Activated gamma-delta T cell treated with Interleukin-2 at 50 U/mL for 16 hours (primary cell): ENCODE measurements around the gene RSRC1.
"Not testable (repeated sequence)": the region's sequence is repeated elsewhere in the genome, so short reads cannot be mapped to it uniquely, and the experiment has no call there.

ENCODE experiments used
- DNase-seq: peaks from one replicate; pipeline ENCODE4 v3.0.0-alpha.2; 2020

Gene RSRC1

DNA sequence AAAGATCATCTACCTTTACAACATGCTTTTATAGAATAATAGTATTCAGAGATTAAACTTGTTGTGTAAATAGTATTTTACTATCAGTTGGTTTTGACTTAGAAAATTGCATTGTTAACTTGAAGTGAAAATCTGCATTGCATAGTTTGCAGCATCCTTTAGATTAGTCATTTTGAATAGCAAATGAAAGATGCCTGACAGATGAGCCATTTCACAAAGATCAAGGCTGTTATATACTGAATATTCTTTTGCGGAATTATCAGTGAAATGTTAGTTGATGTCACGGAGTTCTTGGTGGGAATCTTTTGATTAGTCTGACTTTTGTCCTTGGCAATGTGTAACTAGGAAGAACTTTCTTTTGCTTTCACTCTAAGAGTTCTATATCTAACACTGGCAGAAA is 24.5 kb downstream of the RSRC1 start:
- no peak for DNase-seq

DNA sequence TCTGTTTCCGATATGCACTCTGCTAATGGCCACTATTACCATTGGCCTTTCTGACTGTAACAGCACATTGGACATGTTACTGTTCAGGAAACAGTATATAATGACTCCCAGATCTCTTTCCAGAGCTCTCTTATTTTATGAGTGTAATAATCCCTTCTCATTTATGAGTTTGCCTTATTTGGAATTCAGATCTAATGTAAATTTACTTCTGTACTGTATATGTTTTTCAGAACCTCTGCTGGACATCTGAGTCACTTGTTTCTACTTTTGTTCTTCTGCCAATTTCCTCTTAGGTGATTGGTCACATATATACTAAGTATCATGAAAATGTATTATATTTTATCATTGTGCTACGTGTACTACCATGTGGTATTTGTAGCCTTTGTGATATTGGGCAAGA is 30.5 kb downstream of the RSRC1 start:
- no peak for DNase-seq

DNA sequence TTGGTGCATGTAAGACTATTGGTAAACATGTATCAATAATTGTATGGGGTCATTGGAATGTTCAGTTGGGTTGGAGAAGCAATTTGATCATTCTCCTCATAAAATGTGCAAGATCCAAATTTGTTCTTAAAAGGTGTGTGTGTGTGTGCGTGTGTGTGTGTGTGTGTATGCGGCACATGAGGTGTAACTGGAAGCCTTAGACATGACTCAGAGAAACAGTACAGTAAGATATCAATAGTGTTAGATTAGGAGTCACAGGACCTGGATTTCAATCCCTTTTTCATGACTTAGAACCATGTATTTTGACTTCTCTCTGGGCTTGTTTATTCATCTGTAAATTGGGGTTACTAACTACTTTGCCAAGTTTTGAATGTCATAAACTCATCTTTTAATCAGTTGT is 38.3 kb downstream of the RSRC1 start:
- DNase-seq: no peak

DNA sequence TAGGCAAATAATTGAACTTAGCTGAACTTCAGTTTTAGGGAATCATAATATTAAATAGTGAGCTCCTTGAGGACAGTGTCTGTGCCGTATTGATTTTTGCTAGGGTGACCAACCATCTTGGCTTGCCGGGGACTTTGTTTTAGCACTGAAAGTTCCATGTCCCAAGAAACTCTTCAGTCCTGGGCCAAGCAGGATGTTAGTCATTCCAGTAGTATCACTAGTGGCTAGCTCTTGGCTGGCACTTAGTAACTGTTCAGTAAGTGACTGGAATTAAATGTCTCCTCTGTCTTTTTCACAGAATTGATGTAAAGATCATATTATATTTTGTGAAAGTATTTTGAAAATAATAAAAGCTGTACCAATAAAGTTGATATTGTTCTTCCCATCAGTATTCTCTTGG is 42.3 kb downstream of the RSRC1 start:
- no peak for DNase-seq

DNA sequence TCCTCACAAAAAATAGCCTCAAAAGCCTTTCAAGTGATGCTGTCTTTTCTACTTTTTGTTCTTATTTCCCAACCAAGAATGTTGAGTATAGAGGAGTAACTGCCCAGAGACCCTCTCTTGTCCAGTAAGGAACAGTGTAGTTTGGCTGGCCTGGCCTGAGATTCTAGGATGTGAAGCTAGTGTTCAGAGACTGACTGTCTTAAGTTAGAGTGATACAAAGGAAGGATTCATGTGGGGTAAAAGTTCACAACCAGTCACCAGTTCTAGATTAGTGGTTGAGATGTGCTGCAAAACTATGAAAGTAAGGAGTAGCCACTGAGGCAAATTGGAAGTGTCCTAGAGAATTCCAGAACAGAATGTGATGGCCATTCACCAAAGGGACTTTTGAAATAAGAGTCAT is 49.1 kb downstream of the RSRC1 start:
- DNase-seq: no peak

DNA sequence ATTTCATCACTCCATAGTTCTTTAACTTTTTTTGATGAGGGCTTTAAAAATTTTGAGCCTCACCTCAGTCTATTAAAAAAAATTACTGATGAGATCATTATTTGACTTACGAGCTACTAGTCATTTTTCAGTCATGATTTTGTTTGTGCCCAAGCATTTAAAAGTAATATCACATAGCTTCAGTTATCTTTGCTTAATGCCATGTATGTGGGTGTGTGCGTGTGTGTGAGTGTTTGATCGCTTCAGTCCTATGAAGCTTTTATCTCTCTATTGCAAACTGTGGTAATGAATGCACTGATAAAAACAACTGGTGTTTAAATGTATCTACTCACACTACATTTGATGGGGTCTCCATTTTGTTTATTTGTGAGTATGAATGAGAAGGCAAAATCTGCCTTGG is 49.8 kb downstream of the RSRC1 start:
- no peak for DNase-seq

DNA sequence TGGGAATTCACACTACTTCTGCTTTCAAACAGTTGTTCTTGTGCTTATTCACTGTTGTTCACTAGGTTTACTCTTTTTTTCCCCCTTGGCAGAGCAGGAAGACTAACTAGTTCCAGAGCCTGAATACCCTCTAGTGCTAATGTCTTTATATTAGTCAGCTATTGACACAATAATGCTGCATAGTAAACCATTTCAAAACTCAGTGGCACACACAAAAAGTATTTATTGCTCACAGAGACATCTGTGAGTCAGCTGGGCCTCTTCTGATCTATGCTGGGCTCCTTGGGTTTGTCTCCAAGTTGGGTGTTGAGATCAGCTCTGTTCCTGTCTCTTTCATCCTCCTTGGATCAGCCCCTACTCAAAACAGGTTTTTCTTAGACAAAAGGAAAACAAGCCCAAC is 51.1 kb downstream of the RSRC1 start:
- no peak for DNase-seq

DNA sequence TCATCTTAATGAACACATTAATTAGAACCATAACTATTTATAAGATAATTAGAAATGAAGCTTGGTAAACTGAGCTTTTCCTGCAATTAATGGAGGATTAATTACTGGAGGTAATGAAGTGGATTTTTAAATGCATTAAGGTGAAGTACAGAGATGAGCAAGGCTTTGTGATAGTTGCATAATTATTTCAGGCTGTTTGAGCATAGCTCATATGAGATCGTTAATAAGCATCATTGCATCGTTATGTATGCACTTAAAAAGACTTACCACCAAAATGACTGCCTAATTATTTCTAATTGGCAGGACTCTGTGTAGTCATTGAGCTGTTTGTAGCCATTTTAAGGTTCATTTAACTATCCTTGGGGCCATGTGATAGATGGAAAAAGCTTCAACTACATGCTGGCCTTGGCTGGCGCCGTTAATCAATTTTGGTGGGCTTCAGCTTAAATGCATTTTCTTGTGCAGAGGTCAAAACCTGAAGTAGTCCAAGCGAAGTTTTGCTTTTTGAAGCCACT is 55.3 kb downstream of the RSRC1 start:
- DNase-seq: no peak

DNA sequence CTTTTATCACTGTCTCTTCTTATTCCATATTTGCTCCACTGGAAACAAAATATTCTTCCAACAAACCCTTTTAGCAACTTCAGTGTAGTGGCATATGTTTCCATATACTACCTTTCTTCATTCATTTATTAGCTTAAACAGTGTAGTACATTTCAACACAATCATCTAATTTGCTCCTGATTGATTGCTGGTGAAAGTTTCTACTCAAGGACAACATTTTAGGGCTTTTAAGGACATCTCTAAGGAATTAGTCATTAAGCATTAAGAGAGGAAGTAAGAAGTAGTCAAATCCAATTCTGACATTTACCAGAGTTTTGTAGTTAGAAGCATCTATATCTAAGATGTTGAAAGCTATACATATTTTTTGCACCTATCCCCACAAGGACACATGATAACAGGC is 55.8 kb downstream of the RSRC1 start:
- no peak for DNase-seq

DNA sequence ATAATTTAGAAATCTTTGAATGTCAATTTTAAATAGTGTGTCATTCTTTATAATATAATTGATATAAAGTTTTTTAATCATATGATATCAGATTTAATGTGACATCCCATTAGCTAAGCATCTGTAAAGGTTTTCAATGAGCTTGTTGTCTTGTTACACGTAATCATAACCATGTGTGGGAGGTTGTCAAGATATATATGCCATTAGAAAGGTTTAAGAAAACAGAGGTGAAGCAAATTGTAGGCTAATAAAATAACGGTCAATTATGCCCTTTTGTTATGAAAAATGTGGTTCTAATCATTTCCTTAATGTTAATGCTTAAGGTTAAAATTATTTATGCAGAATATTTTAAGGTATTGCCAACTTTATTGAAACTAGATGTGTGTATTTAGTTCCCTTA is 56.3 kb downstream of the RSRC1 start:
- no peak for DNase-seq

DNA sequence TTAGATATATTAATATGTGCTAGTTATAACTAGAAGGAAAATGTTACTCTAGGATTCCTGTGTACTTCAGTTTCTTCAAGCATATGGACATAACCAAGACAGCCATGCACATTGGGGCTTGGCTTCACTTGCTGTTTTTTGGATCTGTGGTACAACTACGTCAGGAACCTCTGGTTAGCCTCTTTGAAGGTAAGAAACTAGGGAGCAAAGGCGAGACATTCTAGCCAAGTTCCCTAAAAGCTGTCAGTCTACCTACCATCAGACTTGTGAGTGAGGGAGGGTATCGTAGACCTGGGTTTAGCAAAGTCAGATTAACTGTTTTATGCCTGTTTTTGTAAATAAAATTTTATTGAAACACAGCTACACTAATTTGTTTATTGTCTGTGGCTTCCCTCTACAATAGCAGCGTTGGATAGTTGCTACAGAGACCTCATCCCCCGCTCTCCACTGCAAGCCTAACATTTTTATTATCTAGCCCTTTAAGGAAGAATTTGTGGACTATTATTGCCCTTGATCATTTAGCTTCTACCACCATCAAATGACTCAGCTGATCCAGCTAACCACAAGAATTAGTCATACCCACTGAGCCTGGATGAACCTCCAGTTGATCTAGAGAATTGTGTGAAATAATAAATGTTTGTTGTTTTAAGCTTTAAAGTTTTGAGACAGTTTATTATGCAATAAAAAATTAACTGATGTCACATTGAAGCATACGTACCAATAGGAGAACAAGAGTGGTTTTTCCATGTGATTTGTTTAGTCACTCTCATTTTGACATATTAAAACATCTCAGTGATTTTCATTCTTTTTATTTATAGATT is 58.1 kb downstream of the RSRC1 start:
- peak; percentile 3 for DNase-seq

DNA sequence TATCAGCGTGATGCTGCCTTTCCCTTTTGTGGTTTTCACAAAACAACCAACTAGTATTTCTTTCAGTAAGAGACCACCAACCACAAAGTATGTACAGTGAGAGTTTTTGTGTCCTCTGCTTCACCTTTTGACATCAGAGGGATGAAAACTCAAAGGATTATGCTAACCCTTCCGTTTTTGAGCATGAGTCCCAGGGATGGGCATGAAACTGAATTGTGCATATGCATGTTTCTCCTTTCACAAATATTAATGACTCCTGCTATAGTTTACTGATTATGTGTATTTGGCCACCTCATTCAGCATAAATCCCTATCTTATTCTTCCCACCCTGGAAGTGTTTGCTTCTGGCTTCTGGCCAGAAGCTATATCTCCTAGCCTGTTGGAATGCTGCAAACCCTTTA is 59.2 kb downstream of the RSRC1 start:
- DNase-seq: no peak

DNA sequence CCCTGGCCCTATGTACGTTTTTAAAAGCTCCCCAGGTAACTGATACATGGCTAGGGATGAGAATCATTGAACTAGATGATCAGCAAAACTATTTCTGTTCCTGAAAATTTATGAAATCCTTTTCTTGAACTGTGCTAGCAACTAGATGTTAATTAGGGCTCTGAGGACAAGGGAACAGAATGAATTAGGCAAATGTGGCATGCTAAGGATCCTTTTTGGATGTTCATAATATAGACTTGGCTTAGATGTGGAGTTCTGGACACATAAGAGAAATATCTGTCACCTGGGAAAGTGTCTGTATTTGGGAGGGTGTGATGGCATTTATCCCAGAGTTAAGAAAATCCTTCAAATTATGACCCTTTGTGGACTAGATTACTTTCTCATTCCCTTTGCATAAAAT is 71.2 kb downstream of the RSRC1 start:
- no peak for DNase-seq

DNA sequence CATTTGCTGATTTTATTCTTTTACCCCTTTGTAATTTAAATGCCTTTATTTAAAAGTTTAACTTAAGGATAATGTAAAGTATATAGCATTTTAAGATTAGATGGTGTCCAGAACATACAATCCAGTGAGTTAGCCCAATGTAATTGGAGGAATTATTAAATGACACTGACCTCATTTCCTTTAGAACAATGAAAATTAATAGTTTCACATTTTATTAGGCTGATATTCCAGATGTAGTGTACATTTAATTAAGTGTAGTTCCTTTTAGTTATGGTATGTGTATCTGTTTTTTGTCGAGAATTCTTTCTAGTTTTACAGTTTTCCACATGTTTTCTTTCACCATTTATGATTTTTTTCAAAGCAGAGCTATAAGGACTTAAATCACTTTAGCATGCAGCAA is 75.8 kb downstream of the RSRC1 start:
- DNase-seq: no peak

DNA sequence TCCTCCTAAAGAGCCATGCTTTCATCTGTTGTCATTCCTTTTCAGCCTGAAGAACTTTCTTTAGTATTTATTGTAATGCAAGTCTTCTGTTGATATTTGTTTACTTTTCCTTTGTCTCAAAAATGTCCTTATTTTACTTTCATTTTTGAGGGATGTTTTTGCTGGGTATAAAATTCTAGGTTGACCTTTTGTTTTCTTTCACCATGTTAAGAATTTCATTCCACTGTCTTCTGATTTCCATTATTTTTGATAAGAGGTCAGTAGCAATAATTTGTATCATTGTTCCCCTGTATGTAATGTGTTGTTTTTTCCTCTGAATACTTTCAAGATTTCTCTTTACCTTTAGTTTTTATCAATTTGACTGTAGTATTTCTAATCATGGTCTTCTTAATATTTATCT is 91.1 kb downstream of the RSRC1 start:
- DNase-seq: no peak

DNA sequence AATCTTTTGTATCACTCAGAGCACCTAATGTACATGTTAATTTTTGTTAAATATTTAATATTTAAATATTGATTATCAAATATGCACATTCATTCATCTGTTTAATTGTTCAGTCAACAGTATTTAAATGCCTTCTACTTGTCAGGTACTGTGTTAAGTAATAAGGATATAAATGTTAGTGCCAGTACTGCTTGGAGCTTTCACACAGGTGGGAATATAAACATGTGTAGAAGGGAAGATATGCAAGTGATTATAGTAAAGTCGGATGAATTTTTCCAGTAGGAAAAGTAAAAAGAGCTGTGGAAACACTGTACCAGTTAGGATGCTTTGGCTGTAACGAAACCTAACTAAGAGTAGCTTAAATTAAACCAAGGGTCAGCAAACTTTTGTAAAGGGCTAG is 95.4 kb downstream of the RSRC1 start:
- no peak for DNase-seq

DNA sequence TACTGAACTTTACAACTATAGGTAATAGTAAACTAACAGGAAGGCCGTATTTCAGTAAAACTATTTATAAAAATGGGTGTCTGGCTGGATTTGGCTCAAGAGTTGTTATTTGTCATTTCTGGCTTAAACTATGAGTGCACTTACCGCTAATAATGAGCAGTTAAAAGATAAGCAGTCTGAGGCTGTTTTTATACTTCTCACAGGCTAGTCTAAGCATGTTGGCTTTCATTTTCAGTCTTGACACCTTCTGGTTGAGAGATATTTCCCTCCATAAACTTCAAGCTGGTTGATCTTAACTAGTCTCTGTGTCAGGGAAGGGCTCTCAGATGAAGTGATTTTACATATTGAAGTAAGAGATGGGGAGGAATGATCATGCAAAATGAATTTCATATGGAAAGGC is 96.1 kb downstream of the RSRC1 start:
- no peak for DNase-seq

DNA sequence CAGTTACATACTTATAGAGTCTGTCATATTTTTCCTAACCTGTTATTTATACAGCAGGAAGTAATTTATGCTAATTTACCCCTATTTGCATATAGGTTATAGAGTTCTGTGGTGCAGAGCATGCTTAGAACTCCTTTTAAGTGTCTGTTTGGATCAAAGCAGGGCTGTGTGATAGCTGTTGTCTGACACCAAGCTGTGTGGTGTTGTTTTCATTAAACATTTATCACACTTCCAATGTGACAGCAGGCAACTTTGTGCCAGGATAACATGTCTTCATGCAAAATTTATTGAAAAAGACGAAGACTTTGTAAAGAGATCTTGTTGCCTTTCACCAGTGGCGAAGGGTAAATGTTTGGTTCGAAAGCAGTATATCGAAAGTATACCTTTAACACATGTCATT is 100.2 kb downstream of the RSRC1 start:
- DNase-seq: no peak

DNA sequence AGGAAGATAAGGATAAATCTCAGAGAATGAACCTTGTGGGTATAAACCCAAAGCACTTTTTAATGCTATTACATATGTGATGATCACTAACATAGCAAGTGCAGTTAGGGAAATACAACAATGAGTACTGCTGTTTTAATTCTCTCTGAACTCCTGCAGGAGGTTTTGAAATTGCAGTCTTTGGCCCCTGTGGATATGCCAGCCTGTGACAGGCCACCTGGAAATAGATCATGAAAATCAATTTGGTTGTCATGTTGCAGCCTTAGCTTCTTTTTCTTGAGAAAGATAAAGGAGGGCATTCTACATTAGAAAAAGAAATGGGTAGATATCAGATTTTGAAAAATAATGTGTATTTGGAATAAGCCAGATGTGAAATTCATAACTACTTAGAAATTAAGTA is 103.6 kb downstream of the RSRC1 start:
- DNase-seq: no peak

DNA sequence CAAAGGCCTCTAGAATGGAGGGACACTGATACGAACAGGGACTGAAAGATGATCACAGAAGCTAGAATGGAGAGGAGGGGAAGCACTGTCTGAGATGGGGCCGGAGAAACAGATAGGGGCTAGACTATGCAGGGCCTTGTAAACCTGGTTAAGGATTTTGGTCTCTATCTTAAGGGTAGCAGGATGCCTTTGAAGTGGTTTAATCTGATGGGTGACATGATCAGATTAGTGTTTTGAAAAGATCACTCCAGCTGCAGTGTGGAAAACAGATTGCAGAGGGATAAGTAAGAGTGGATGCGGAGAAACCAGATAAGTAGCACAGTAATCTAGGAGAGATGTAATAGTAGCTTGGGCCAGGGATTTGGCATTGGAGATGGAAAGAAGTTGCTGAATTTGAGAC is 108.1 kb downstream of the RSRC1 start:
- no peak for DNase-seq

DNA sequence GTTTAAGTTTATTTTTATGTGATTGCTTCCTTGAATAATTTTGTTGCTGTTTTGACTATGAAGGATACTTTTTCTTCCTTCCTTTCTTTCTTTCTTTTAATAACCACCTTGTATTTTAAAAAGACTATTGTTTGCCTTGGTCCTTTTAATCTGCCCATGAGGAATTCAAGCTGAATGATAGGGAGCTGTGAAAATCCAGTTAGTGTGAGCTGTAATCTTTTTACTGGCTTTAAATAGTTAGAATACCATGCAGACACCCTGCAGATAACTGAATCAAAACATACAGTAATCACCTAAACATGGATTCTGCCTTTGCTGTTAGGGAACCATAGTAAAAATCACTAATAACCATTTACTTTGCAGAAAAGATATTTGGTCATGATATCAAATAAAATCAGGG is 110.7 kb downstream of the RSRC1 start:
- DNase-seq: no peak

DNA sequence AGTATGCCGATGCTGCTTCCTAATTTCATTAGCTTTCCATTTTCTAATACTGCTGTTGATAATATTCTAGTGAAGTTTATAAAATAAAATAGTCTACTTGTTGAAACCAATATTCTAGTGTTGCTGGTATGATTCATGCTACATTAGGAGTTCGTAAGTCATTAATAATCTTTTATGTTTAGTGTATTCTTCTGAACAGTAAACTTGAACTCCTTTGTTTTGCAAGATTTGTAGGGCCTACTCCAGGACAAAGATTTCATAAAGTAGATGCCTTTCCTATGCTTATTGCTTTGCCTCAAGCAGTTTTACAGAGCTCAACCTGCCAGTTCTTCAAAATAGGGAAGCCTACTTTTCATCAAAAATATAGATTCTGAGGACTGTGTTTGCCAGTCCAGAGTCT is 111.5 kb downstream of the RSRC1 start:
- DNase-seq: no peak

DNA sequence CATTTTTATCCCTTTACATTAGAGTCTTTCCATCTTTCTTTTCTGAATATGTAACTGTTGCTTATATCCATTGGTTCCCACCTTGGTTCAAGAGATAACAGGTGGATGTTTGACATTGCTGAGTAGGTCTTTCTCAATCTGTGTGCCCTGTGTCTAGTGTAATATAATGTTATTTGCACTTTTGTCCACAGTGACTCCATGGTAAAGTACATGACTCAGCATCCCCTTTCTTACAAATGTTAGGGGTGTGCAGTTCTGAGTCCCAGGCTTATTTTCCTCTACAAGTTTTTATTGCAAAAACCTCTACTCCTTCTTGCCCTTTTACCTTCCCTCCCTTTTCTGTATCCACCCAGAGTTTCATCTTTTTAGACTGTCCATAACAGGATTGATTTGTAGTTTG is 116.5 kb downstream of the RSRC1 start:
- no peak for DNase-seq

DNA sequence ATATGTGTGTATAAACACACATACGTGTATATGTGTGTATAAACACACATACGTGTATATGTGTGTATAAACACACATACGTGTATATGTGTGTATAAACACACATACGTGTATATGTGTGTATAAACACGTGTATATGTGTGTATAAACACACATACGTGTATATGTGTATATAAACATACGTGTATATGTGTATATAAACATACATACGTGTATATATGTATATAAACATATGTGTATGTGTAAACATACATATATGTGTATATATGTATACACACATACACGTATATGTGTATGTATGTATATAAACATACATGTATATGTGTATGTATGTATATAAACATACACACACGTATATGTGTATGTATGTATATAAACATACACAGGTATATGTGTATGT is 119.1 kb downstream of the RSRC1 start:
- DNase-seq: not testable (repeated sequence)

DNA sequence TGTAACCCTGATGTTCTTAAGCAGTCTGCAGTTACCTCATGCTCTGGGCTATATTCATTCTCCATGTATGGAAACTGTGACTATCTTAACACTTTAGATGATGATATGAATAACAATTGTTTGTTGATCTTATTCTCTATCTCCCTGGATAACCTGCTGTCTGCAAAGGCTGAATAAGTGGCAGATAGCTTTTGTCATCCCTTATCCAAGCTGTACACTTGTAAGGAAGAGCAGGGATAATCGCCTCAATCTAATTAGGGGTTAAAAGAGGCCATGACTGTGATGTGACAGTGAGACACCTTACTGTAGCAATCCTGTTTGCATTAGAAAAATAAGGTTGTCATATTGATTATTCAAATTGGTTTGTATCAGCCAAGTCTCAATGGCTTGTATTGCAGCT is 123.9 kb downstream of the RSRC1 start:
- no peak for DNase-seq
